Astrocyte (in vitro differentiated cells and primary cell): ENCODE data around the gene EMID1.

Experiments
- CTCF ChIP-seq: IDR thresholded peaks from 2 replicates; pipeline ENCODE4 v1.5.1; 2011; ENCODE audit warnings: low read depth, mild to moderate bottlenecking, inconsistent platforms, low read length, moderate library complexity; ENCODE audit not compliant: insufficient read depth
- EZH2 ChIP-seq: IDR thresholded peaks from 2 replicates; pipeline ENCODE4 v1.6.1; 2012; ENCODE audit warnings: mild to moderate bottlenecking, low read length, inconsistent platforms; ENCODE audit not compliant: insufficient read depth

GRCh38 chr22:29305836-29306174 lies 100.1 kb downstream of the EMID1 start:
- TF ChIP-seq CTCF = no peak
- no peak for TF ChIP-seq EZH2
